ENCODE results near the gene ZNF358. TPM values are rescaled to one million over a fixed set of nuclear protein-coding genes. Genes with fewer than 3 reads are reported as not detected.

ZNF358 gene
- total and polyA plus RNA-seq, 7 donors: 38.1 to 110 (median 88.9) TPM

DNA sequence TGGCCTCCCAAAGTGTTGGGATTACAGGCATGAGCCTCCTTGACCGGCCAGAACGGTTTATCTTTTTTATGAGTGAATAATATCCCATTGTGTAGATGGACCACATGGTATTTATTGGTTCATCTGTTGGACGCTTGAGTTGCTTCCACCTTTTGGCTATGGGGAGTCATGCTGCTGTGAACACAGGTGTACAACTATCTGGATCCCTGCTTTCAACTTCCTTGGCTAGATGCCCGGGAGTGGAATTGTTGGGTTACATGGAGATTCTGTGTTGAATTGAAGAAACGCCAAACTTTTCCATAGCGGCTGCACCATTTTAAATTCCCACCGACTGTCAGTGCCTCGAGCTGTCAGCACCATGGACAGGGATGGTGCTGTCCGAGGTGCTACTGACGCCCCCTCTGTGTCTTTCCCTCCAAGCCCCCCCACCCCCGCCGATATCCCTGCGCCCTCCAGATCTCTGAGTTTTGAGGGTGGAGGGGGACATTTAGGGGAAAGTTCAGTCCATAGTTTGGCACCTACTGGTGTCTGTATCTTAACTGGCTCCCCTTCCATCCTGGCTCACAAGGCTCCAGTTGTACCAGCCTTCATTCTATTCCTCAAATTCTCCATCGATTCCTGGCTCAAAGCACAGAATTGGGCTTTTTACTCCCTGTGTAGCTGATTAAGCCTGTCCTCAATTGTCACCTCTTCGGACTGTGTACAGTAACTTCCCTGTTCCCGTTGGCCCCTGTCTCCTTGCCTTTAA, 46.9 kb downstream of the ZNF358 start:
- no peak for ATAC-seq
- no peaks in the 10 kb centered on the region for H3K4me1 ChIP-seq
- DNase-seq: no peak
- H3K36me3 ChIP-seq (ENCODE audit: insufficient read depth in 1 of 2, low read depth in 1 of 2): peaks cover 3 to 41% of the 10 kb centered on the region in 2 donors
- H3K9me3 ChIP-seq: no peaks in the 10 kb centered on the region
- no peaks in the 10 kb centered on the region for H3K27me3 ChIP-seq (ENCODE audit: insufficient read depth in 3 of 3, low read length in 2 of 3)
- intact Hi-C loops (cut with DNase I): no loop called here
- 51 to 54% (median 52%) methylated on average over 16 of the region's 16 CpGs for WGBS, 3 donors
- no peak overlapping the region for H3K27ac ChIP-seq
- TF ChIP-seq, protein P1, sequence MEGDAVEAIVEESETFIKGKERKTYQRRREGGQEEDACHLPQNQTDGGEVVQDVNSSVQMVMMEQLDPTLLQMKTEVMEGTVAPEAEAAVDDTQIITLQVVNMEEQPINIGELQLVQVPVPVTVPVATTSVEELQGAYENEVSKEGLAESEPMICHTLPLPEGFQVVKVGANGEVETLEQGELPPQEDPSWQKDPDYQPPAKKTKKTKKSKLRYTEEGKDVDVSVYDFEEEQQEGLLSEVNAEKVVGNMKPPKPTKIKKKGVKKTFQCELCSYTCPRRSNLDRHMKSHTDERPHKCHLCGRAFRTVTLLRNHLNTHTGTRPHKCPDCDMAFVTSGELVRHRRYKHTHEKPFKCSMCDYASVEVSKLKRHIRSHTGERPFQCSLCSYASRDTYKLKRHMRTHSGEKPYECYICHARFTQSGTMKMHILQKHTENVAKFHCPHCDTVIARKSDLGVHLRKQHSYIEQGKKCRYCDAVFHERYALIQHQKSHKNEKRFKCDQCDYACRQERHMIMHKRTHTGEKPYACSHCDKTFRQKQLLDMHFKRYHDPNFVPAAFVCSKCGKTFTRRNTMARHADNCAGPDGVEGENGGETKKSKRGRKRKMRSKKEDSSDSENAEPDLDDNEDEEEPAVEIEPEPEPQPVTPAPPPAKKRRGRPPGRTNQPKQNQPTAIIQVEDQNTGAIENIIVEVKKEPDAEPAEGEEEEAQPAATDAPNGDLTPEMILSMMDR (IDR thresholded peaks at IDR 0.05): no peak
- no peak overlapping the region for H3K4me3 ChIP-seq

DNA sequence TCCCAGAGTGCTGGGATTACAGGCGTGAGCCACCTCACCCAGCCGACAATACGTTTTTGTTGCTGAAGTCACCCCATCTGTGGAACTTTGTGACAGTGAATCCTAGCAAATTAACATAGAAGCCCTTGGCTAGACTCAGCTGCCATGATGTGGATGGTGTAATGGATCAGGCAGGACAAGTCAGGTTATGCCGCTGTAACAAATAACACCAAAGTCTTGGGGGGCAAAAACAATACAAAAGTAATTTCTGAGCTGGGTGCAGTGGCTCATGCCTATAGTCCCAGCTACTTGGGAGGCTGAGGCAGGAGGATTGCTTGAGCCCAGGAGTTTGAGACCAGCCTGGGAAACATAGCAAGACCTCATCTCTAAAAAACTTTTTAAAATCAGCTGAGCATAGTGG, 49.0 kb downstream of the ZNF358 start:
- no peak for ATAC-seq
- DNase-seq: no peak
- Histone ChIP-seq H3K9me3 (no peaks in the 10 kb centered on the region), H3K36me3 (ENCODE audit: insufficient read depth in 1 of 2, low read depth in 1 of 2) (peaks cover 0 to 21% of the 10 kb centered on the region in 2 donors), H3K4me3 (no peak overlapping the region), H3K27ac (no peak overlapping the region), H3K27me3 (ENCODE audit: insufficient read depth in 3 of 3, low read length in 2 of 3) (no peaks in the 10 kb centered on the region), H3K4me1 (no peaks in the 10 kb centered on the region)
- intact Hi-C loops (cut with DNase I): loop anchor here in 1 of 2 donors (5.0 kb wide), 2 partner anchors 112 to 232 kb away; partner anchors contain the start of gene MCEMP1
- TF ChIP-seq, protein P1 (IDR thresholded peaks at IDR 0.05): no peak
- 92 to 97% (median 92%) methylated on average over 4 of the region's 4 CpGs for WGBS, 3 donors

DNA sequence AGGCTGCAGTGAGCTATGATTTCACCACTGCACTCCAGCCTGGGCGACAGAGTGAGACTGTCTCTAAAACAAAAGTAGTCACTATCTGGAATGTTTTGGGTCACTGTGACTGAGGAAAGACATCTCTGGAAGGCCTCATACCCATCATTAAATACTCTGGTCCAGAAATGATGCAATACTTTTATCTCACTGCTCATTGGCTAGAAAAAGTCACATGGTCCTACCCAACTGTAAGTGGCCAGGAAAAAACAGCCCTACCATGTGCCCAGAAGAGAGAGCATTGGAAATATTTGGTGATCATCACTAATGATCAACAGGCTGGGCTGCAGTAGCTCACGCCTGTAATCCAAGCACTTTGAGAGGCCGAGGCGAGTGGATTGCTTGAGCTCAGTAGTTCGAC, 49.4 kb downstream of the ZNF358 start:
- TF ChIP-seq, protein P1 (IDR thresholded peaks at IDR 0.05): no peak
- Histone ChIP-seq H3K27me3 (ENCODE audit: insufficient read depth in 3 of 3, low read length in 2 of 3) (no peaks in the 10 kb centered on the region), H3K4me1 (no peaks in the 10 kb centered on the region), H3K9me3 (no peaks in the 10 kb centered on the region), H3K36me3 (ENCODE audit: insufficient read depth in 1 of 2, low read depth in 1 of 2) (peaks cover 0 to 16% of the 10 kb centered on the region in 2 donors), H3K27ac (no peak overlapping the region), H3K4me3 (no peak overlapping the region)
- ATAC-seq (no peak), DNase-seq (no peak)
- WGBS, 3 donors: 68 to 93% (median 89%) methylated on average over 5 of the region's 5 CpGs
- intact Hi-C loops (cut with DNase I): loop anchor here in 1 of 2 donors (5.0 kb wide), 2 partner anchors 112 to 232 kb away; partner anchors contain the start of gene MCEMP1

Other genes with a start within 250 kb of the ZNF358 start
- gene INSR, start 221.7 kb upstream of the ZNF358 start, total RNA-seq: 10 to 100 TPM; 48.5 to 95.1 (median 66.3) TPM
- 10 to 100 TPM in 2 of 3 donors, 1 to 10 TPM in 1; 3.7 to 13.7 (median 11.4) TPM for gene INSR, start 221.7 kb upstream of the ZNF358 start, polyA plus RNA-seq
- 1 to 10 TPM; 6.0 to 8.3 (median 6.9) TPM for gene ARHGEF18, start 167.2 kb upstream of the ZNF358 start, total RNA-seq
- 10 to 100 TPM in 1 of 3 donors, 1 to 10 TPM in 2; 3.5 to 12.2 (median 5.3) TPM for gene ARHGEF18, start 167.2 kb upstream of the ZNF358 start, polyA plus RNA-seq
- gene PEX11G, start 27.1 kb upstream of the ZNF358 start, total RNA-seq: 1 to 10 TPM; 1.1 to 1.4 (median 1.2) TPM
- 1 to 10 TPM; 1.0 to 1.1 (median 1.1) TPM for gene PEX11G, start 27.1 kb upstream of the ZNF358 start, polyA plus RNA-seq
- 10 to 100 TPM; 15.4 to 23.8 (median 17.0) TPM for gene MCOLN1, start 6.5 kb downstream of the ZNF358 start, total RNA-seq
- 10 to 100 TPM; 15.9 to 28.6 (median 20.2) TPM for gene MCOLN1, start 6.5 kb downstream of the ZNF358 start, polyA plus RNA-seq
- gene PNPLA6, start 19.6 kb downstream of the ZNF358 start, total RNA-seq: 10 to 100 TPM; 53.3 to 72.8 (median 62.7) TPM
- gene PNPLA6, start 19.6 kb downstream of the ZNF358 start, polyA plus RNA-seq: 10 to 100 TPM; 31.8 to 63.8 (median 34.6) TPM
- gene CAMSAP3, start 79.8 kb downstream of the ZNF358 start, total RNA-seq: under 1 TPM in 2 of 4 donors, not detected in 2; 0.14 to 0.15 TPM
- under 1 TPM in 2 of 3 donors, not detected in 1; 0.03 to 0.04 TPM for gene CAMSAP3, start 79.8 kb downstream of the ZNF358 start, polyA plus RNA-seq
- 10 to 100 TPM; 19.2 to 36.3 (median 26.6) TPM for gene XAB2, start 113.4 kb downstream of the ZNF358 start, total RNA-seq
- 10 to 100 TPM; 23.5 to 29.7 (median 24.1) TPM for gene XAB2, start 113.4 kb downstream of the ZNF358 start, polyA plus RNA-seq
- gene PET100, start 113.7 kb downstream of the ZNF358 start, total RNA-seq: 100 to 1,000 TPM in 2 of 4 donors, 10 to 100 TPM in 2; 88.9 to 112 (median 101) TPM
- 10 to 100 TPM; 49.6 to 93.1 (median 49.7) TPM for gene PET100, start 113.7 kb downstream of the ZNF358 start, polyA plus RNA-seq
- gene PCP2, start 117.6 kb downstream of the ZNF358 start, total RNA-seq: not detected
- gene PCP2, start 117.6 kb downstream of the ZNF358 start, polyA plus RNA-seq: under 1 TPM in 1 of 3 donors, not detected in 2; 0.20 TPM
- 1 to 10 TPM; 2.7 to 4.5 (median 3.6) TPM for gene STXBP2, start 121.0 kb downstream of the ZNF358 start, total RNA-seq
- 1 to 10 TPM in 2 of 3 donors, under 1 TPM in 1; 0.55 to 2.4 (median 1.7) TPM for gene STXBP2, start 121.0 kb downstream of the ZNF358 start, polyA plus RNA-seq
- gene RETN, start 152.9 kb downstream of the ZNF358 start, total RNA-seq: under 1 TPM in 2 of 4 donors, not detected in 2; 0.48 to 0.57 TPM
- 1 to 10 TPM in 2 of 3 donors, under 1 TPM in 1; 0.46 to 4.7 (median 2.1) TPM for gene RETN, start 152.9 kb downstream of the ZNF358 start, polyA plus RNA-seq
- gene MCEMP1, start 161.0 kb downstream of the ZNF358 start, total RNA-seq: under 1 TPM; 0.18 to 0.54 (median 0.28) TPM
- under 1 TPM in 2 of 3 donors, not detected in 1; 0.21 to 0.35 TPM for gene MCEMP1, start 161.0 kb downstream of the ZNF358 start, polyA plus RNA-seq
- gene TRAPPC5, start 164.7 kb downstream of the ZNF358 start, total RNA-seq: 100 to 1,000 TPM in 3 of 4 donors, 10 to 100 TPM in 1; 83.4 to 164 (median 104) TPM
- gene TRAPPC5, start 164.7 kb downstream of the ZNF358 start, polyA plus RNA-seq: 100 to 1,000 TPM in 1 of 3 donors, 10 to 100 TPM in 2; 40.6 to 125 (median 66.8) TPM
- under 1 TPM in 2 of 4 donors, not detected in 2; 0.34 to 0.54 TPM for gene FCER2, start 186.0 kb downstream of the ZNF358 start, total RNA-seq
- gene FCER2, start 186.0 kb downstream of the ZNF358 start, polyA plus RNA-seq: under 1 TPM in 2 of 3 donors, not detected in 1; 0.06 to 0.10 TPM
- under 1 TPM in 3 of 4 donors, not detected in 1; 0.38 to 0.69 (median 0.50) TPM for gene CLEC4G, start 216.0 kb downstream of the ZNF358 start, total RNA-seq
- under 1 TPM in 2 of 3 donors, not detected in 1; 0.08 to 0.14 TPM for gene CLEC4G, start 216.0 kb downstream of the ZNF358 start, polyA plus RNA-seq
- gene CD209, start 231.4 kb downstream of the ZNF358 start, total RNA-seq: 10 to 100 TPM in 1 of 4 donors, 1 to 10 TPM in 3; 2.7 to 13.8 (median 3.0) TPM
- under 1 TPM; 0.11 to 0.42 (median 0.30) TPM for gene CD209, start 231.4 kb downstream of the ZNF358 start, polyA plus RNA-seq
- not detected for gene CLEC4M, start 247.1 kb downstream of the ZNF358 start, total RNA-seq
- not detected for gene CLEC4M, start 247.1 kb downstream of the ZNF358 start, polyA plus RNA-seq

Measured in psoas muscle (tissue), 8 donors.